IPS DF 19.7 (cell line): Measurements from ENCODE around the gene NCOA5.

Experiments
- DNase-seq: peaks from one replicate; pipeline ENCODE4 v3.0.0-alpha.2; 2013; ENCODE audit warnings: low read depth, low spot score

NCOA5 gene

DNA sequence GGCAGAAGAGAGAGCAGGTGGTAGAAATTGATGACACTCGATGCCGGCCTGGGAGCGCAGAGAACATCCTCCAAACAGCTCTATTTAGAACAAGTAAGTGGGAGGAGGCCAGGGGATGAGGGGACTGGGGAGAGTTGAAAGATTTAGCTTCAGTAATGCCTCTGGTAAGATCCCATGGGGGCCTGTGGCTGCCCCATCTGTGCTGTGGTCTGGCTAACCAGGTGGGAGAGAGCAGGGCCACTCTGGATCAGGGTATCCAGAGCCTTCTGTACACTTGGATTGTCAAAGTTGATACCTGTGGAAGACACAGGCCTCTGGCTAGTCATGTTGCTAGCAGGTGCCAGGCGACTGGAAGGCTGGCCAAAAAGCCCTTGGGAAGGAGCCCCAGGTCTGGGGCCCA, 27.6 kb downstream of the NCOA5 start:
- DNase-seq: no peak

DNA sequence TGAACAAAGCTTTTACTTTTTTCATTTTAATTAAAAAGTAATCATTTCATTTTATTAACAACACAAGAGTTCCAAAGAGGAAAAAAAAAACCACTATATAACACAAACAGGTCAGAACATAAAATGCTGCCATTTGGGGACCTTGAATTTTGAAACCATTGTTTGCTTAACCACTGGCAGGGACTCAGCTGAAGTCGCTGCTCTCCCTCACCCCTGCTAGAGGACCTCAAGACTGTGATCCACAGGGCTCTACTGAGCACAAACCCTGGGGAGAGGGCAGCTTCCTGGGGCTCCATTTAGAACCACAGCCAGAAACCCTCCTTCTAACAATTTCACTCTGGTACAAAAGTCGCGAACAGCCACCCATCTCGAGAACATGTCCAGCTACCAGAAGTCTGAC, 28.8 kb downstream of the NCOA5 start:
- DNase-seq: no peak

DNA sequence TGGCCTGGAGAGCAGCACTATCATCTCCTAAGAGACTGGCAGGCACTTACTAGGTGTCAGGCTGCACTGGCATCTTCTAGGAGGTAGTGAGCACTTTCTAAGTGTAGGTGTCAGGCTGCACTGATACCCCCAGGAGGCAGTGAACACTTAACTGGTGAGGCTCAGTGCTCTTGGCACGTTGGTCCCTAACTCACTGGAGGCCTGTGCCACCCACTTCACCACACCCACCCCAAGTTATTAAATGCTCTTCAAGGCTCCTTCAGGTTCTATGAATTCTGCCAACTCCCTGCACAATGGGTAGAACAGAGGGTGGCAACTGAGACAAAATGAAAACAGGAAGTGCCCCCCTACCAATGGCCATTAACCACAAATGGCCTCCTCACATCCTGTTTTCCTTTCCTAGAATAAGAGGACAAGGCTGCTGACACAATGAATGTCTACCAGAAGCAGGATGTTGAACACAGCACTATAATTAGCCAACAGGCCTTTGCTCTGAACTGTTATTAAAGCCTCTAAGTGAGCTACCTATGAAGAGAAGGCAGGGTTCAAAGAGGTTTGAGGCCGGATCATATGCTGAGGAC, 29.4 kb downstream of the NCOA5 start:
- DNase-seq: no peak

DNA sequence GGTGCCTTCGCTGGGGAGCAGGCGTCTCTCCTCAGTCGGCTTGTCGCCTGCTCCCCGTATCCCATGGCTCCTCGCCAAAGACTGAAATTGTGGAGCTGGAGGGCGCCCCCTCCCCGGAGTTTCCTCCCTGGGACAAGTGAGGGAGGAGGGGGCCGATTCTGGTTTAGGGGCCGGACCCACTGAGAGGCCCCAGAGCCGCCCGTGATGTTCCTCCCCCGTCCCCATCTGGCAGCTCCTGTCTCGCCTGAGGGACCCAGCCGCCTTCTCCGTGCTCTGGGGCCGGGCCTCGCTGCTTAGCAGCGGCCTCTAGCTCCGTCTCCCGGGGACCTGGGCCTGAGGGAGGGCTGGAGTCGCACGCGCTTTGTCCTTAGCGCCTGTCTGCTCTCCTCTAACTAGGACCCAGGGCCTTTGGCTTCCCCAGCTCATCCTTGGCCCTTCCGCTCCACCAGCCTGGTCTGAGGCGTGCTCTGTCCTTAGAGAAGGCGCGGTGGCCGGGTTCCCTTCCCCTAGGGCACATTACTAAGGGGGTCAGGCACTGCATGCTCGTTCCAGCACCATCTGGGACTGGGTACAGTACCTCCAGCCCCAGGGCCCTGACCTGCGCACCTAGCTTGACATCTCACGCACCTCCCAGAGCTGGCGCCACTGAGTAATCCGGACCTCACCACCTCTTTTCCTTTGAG, 31.0 kb downstream of the NCOA5 start:
- peak; percentile 33 for DNase-seq

DNA sequence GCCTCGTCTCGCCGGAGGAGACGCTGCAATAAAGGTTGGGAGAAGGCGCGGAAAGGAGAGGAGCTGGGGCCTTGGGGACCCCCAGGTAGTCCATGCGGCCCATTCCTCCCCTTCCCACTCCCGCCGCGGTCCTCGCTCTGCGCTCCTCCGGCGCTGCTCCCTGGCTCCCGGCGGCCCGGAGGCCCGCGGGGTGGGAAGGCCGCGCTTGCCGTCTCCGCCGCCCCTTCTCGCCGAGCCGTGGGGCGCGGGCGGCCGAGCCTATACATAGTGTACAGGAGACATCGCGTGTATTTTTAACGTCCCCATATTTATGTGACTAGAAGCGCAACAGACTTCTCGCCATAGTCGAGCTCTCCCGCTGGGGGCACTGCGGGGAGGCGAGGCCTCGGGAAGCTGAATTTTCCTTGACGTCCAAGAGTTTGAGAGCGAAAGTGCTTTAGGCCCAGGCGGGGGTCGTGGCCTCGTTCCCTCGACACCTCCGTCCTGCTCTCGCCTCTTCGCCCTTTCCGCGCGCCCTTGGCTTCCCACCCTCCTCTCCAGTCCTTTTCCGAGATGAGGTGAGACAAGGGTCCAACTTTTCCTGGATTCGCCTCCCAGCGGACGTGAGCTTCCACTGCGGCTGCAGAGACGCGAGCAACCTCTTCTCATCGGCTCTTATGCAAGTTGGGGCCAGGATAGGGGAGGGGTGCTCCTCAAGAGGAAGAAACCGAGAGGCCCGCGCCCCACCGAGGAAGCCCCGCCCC, 31.7 kb downstream of the NCOA5 start:
- peak; percentile 28 for DNase-seq

DNA sequence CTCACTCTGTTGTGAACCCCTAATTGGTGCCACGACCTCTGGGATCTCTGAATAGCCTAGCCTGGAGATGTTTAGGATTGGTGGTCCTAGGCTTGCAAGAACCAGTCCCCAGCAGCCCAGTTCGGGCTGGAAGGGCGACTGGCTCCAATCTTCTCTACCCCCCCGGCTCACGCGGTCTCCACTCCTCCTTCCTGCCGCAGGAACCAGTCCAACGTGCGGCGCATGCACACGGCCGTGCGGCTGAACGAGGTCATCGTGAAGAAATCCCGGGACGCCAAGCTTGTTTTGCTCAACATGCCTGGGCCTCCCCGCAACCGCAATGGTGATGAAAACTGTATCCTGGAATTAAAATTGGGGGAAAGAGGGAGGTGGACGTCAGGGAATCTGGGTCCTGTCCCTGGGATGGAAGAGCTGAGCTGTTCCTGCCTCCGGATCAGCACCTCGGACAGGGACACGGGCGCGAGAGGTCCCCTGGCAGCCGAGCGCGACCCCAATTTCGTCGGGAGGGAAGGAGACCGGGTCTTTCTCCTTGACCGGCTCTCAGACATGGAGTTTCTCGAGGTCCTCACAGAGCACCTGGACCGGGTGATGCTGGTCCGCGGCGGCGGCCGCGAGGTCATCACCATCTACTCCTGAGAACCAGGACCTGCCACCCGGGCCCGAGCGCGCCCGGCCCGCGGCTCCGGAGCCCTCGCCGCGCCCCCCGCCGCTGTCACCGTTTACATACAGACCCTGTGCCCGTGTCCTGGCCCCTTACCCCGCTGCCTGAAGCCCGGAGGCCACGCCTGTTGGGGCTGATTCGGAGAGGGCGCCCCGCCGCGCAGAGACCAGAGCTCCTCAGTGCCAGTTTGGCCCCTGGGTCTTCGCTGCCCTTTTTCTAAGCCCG, 32.5 kb downstream of the NCOA5 start:
- DNase-seq: no peak

DNA sequence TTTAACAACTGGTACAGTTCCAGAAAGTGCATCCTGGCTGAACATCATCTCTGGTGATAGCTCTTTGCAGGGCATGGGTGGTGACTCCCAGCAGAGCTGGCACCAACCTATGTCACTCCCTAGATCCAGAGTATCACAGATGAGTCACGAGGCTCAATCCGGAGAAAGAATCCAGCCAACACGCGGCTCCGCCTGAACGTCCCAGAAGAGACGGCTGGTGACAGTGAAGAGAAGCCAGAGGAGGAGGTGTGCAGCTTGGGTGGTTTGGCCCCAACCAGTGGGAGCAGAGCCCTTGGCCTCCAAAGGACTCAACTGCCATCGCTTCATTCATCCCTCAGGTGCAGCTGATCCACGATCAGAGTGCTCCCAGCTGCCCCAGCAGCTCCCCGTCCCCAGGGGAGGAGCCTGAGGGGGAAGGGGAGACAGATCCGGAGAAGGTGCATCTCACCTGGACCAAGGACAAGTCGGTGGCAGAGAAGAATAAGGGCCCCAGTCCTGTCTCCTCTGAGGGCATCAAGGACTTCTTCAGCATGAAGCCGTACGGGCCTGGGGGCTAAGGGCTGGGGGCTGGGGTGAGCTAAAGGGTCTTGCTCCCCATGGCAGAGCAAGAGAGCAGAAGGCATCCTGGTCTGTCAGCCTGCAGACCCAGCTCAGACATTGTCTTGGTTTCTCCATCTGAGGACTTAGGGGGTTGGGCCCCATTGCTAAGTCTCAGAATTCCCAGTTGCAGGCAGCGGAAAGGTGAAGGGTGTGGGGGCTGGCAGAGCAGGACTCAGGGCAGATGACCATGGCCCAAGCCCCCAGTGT, 33.5 kb downstream of the NCOA5 start:
- DNase-seq: no peak

DNA sequence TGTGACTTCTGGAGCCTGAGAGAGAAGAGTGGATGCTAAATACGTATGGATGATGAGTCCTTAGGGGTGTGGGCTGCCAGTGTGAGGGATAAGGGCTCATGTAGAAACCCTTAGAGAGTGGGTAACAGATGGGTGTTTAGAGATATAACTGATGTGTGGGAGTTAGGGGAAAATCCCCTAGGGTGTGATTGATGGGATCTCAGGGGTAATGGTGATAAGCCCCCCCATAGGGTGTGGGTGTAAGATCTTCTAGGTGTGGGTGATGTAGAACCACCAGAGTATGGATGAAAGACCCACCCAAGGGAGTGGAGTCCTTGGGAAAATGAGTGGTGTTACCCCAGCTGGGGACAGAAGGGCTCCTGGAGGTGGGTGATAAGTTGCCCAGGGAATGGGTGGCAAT, 34.5 kb downstream of the NCOA5 start:
- no peak for DNase-seq

DNA sequence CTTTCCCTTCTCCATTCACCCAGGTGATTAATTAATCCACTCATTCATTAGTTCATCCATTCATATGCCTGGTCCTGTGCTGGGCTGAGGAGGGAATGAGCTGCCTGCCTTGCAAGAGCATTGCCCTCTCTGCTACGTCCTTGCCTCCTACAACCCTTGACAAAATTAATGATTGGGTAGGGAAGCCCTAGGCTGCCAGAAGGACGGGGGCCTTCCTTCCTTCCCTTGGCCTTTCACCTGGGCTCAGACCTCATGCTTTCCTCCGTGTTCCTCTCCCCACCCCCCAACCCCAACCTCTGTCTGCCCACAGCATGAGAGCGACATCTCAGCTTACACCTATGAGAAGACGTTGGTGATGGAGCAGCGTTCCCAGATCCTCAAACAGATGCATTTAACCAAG, 35.2 kb downstream of the NCOA5 start:
- no peak for DNase-seq

DNA sequence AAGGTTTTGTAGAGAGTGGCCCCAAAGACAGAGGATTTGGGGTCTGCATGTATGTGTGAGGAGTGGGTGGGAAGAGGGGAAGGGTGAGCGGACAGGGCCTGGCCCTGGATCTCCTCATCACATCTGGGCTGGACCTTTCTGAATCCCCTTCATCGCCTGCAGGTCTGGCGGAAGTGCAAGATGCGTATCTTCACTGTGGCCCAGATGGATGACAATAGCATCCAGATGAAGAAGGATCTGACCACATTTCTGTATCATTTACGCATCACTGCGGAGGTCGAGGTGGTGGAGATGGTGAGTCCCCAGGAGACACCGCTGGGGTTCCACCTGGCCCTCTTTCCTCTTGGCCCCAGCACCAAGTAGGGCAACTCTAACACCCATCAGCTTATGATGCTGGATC, 36.3 kb downstream of the NCOA5 start:
- DNase-seq: no peak

DNA sequence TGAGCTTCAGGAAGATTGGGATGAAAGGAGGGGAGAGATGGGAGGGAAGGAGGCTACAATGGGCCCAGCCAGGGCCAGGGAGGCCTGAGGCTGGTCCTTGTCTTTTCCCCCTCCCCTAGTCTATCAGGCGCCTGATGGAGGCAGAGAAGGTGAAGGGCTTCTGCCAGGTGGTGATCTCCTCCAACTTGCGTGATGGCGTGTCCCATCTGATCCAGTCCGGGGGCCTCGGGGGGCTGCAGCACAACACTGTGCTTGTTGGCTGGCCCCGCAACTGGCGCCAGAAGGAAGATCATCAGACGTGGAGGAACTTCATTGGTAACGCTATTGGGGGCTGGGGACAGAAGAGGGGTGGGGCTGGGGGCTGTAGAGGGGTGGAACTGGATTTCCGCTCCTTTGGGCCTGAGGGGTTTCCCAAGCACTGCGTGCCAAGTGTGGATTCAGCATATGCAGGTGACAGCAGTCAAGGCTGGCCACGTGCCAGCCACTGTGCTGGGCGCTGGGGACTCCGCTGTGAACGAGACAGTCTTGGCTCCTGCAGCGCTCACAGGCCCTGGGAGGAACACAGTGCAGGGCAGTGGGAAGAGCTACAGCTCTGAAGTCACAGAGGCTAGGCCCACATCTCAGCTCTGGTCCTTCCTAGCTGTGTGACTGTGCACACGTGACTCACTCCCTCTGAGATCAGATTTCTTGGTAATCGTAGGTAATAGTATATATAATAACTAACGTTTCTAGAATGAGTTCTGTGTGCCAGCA, 38.0 kb downstream of the NCOA5 start:
- no peak for DNase-seq

DNA sequence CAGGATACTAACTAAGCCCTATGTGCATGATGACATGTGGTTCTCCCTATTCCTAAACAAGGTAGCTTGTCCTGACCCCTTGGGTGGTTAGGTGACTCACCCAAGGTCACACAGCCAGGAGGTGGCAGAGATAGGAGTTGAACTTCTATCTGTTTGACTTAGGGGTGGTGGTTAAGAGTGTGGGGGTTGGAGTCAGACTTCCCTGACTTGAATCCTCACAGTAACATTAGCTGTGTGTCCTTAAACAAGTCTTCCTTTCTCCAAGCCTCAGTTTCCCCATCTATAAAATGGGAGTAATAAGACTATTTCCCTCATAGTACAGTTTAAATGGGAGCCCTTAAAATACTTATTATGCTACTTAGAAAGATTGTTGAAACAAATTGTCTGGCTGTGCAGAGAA, 38.9 kb downstream of the NCOA5 start:
- DNase-seq: no peak

DNA sequence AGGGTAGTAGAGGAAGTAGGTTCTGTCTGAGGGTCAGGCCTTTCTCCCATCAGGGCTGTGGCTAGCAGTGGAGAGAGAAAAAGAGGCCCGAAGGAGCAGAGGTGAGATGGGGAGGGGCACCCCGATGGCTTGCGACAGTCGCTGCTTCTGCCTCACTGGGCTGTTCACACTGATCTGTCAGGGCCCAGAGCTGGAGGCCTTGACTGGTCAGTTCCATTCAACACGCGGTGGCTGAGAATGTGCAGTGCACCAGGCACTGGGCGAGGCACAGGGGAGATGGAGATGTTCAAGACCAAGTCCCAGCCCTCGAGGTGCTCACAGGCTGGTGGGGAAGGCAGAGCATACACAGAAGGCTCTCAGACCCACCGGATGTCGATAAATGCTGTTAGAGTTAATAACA, 39.3 kb downstream of the NCOA5 start:
- no peak for DNase-seq

DNA sequence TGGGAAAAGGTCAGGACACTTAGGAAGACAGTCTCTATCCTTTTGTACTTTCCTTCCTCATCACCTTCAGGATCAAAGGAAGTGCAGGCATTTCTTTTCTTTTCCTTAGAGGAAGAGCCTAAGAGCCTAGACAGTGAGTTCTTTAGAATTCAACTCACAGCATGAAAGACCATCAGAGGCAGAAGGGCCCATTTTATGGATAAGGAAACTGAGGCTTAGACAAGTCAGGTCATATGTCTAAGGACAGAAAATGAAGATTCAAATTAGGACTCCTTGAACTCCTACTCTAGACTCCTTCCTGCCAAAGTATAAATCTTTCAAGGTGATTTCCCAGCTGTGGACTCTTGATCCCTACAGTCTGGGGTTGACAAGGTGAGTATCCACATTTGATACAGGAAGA, 39.9 kb downstream of the NCOA5 start:
- no peak for DNase-seq

DNA sequence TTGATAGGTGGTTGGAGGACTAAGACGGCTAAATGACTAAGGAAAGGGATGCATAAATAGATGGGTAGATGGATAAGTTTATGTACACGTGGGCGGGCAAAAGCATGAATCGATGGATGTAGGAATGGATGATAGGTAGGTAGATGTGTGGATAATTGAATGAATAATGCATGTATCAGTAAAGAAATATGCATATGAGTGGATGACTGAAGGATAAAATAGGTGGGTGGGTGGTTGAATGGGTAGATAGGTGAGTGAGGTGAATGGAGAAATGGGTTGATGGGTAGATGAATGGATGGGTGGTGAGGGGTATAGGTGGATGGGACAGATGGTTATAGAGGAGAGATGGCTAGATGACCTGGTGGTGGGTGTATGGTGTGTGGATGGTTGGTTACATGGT, 40.6 kb downstream of the NCOA5 start:
- no peak for DNase-seq

DNA sequence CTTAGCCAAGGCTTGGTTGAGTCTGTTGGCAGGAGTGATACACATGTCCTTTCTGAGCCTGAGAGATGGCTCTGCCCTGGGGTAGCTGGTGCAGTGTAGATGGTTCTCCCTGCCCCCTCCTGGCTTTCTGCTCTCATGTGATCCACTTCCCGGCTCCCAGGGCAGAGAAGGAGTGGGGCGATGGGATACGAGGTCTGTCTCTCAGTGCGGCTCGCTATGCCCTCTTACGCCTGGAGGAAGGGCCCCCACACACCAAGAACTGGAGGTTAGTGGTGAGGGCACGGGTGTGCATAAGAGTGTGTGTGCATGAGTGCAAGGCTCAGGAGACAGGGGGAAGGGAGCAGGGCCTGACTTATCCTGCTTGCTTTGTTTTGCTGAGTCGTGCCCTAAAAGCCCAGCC, 41.9 kb downstream of the NCOA5 start:
- no peak for DNase-seq

DNA sequence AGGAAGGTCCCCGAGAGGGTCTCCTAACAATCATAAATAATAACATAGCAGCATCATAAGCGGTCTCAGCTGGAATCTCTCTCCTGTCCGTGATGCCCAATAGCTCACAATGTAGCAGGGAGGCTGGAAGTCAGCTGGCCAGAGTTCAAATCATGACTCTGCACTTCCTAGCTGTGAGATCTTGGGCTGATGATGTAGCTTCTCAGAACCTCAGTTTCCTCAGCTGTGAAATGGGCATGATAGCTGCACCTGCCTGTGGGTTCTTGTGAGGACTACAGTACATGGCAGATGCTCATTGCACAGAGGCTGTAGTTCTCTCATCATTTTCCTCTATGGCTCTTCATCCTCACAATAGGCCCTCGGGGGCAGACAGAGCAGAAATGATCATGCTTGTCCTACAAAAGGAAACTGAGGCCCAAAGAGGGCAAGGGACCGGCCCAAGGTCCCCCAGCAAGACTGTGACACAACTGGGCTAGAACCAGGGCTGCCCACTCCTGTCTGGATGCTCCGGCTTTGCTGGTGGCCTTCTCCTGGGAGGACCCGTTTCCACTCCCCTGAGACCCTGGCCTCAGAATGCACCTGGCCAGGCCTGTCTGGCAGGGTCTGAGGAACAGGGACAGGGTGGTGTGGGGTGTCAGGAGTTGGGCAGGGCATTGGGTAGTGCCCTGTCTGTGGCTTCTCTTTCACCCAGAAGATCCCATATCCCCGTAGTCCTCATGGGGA, 43.0 kb downstream of the NCOA5 start:
- DNase-seq: no peak

DNA sequence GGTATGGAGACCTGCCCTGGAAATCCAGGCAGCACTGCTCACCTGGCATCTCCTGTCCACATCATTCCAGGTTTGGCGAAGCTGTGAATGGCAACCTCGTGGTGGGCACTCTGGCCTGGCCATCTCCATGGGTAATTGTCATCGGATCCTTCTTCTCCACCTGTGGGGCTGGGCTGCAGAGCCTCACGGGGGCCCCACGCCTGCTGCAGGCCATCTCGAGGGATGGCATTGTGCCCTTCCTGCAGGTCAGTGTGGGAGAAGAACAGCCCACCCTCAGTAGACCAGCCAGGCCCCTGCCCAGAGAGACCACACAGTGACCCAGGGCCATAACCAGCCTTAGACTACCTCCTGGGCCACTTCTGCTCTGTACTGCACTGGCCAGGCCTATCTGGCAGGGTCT, 44.9 kb downstream of the NCOA5 start:
- no peak for DNase-seq

DNA sequence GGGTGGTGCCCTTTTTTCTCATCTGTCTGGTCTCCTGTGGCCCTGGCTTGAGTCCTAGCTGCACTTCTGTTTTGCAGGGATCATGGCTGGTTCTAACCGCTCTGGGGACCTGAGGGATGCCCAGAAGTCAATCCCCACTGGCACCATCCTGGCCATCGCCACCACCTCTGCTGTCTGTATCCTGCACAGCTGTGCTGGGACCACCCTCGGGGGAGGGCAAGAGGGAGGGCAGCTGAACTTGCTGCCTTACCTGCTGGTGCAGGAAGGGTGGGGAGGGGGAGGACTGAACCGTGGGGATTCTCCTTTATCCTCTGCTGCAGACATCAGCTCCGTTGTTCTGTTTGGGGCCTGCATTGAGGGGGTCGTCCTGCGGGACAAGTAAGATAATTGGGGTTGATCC, 46.2 kb downstream of the NCOA5 start:
- no peak for DNase-seq
